NB4 (cell line): Measurements from ENCODE around the gene COL4A1.

Experiments
- CTCF ChIP-seq: IDR thresholded peaks from one replicate; pipeline ENCODE4 v1.5.1; 2012; ENCODE audit warnings: low read depth, low read length
- MAX ChIP-seq: IDR thresholded peaks from 2 replicates; pipeline ENCODE4 v1.6.1; 2011; ENCODE audit warnings: low read depth, low read length
- POLR2A ChIP-seq: IDR thresholded peaks from 2 replicates; pipeline ENCODE4 v1.6.1; 2011; ENCODE audit warnings: mild to moderate bottlenecking; ENCODE audit not compliant: insufficient read length; ENCODE audit errors: extremely low read depth

GRCh38 chr13:110263888-110264287 is 43.1 kb downstream of the COL4A1 start:
- TF ChIP-seq POLR2A (no peak), CTCF (no peak), MAX (no peak)
